GM21529 (cell line): ENCODE measurements around the gene COX8A.
"Not testable (repeated sequence)": the region's sequence is repeated elsewhere in the genome, so short reads cannot be mapped to it uniquely, and the experiment has no call there.

ENCODE experiments used
- ATAC-seq: cut with Tn5 transposase; IDR thresholded peaks from one replicate; pipeline ENCODE4 v1.9.1; 2021; ENCODE audit not compliant: unreplicated experiment

The COX8A gene

GRCh38 chr11:63969461-63969860, 5.0 kb upstream of the COX8A start:
- no peak for ATAC-seq

GRCh38 chr11:63970902-63971301, 3.5 kb upstream of the COX8A start:
- ATAC-seq: no peak

- not testable (repeated sequence) for ATAC-seq
Observed at GRCh38 chr11:63973912-63974258, 535 bp upstream of the COX8A start.

- ATAC-seq: no peak
Observed at GRCh38 chr11:63978551-63979239, 4.3 kb downstream of the COX8A start.

- no peak for ATAC-seq
Observed at GRCh38 chr11:63979426-63979825, 5.0 kb downstream of the COX8A start.

- peak; percentile 48 for ATAC-seq
Observed at GRCh38 chr11:63985812-63986155, 11.4 kb downstream of the COX8A start.

GRCh38 chr11:63986156-63986931, 11.9 kb downstream of the COX8A start, which contains the start of gene OTUB1:
OTUB1 (plus strand) TSS chr11:63986438; CDS start chr11:63986457, 19 bp downstream.
- peak; percentile 91 for ATAC-seq

GRCh38 chr11:63986932-63987513, 12.6 kb downstream of the COX8A start:
- no peak for ATAC-seq

- no peak for ATAC-seq
Observed at GRCh38 chr11:63991558-63991957, 17.1 kb downstream of the COX8A start.

- no peak for ATAC-seq
Observed at GRCh38 chr11:63993100-63993499, 18.7 kb downstream of the COX8A start.

- no peak for ATAC-seq
Observed at GRCh38 chr11:63993993-63994392, 19.6 kb downstream of the COX8A start.

- ATAC-seq: no peak
Observed at GRCh38 chr11:63996512-63996911, 22.1 kb downstream of the COX8A start.

- no peak for ATAC-seq
Observed at GRCh38 chr11:63997104-63997700, 22.8 kb downstream of the COX8A start.

GRCh38 chr11:63997801-63998337, 23.4 kb downstream of the COX8A start:
- ATAC-seq: no peak

- no peak for ATAC-seq
Observed at GRCh38 chr11:63998558-63999348, 24.3 kb downstream of the COX8A start.

- ATAC-seq: no peak
Observed at GRCh38 chr11:63999349-64000025, 25.1 kb downstream of the COX8A start.

- ATAC-seq: no peak
Observed at GRCh38 chr11:64000026-64000739, 25.8 kb downstream of the COX8A start.

- ATAC-seq: no peak
Observed at GRCh38 chr11:64000740-64001483, 26.5 kb downstream of the COX8A start.
